Vagina (tissue), 2 donors: ENCODE measurements around the gene GDI1. TPM values are rescaled to one million over a fixed set of nuclear protein-coding genes. Genes with fewer than 3 reads are reported as not detected.
A peak's percentile ranks its signal among the peaks of the same experiment; 100 is the strongest.

Experiments
- DNase-seq, 2 donors: peaks; one replicate each; pipeline ENCODE4 v3.0.0-alpha.2; 2017; ENCODE audit errors: extremely low spot score in 2 of 2
- H3K27ac ChIP-seq: fragments of 200-600 bp; sonication (generic); one replicate; pipeline ENCODE4 v1.5.1; 2019
- H3K27me3 ChIP-seq: fragments of 200-600 bp; sonication (generic); one replicate; pipeline ENCODE4 v1.5.1; 2019
- H3K36me3 ChIP-seq, 2 donors: fragments of 200-600 bp; sonication (generic); one replicate each; pipeline ENCODE4 v1.5.1; 2017 to 2019
- H3K4me1 ChIP-seq: fragments of 200-600 bp; sonication (generic); one replicate; pipeline ENCODE4 v1.5.1; 2019
- H3K4me3 ChIP-seq, 2 donors: fragments of 200-600 bp; sonication (generic); 1 replicate in 1 of 2; 2 replicates in 1 of 2; pipeline ENCODE4 v1.5.1; 2016 to 2019
- H3K9me3 ChIP-seq: fragments of 200-600 bp; sonication (generic); one replicate; pipeline ENCODE4 v1.5.1; 2019
- CTCF ChIP-seq, 3 experiments: fragments of 450-650 bp in 2 of 3; fragments of 200-600 bp in 1 of 3; sonication (generic) in 1 of 3; IDR thresholded peaks; one replicate each; pipeline ENCODE4 v1.5.1; 2017 to 2019; ENCODE audit warnings: antibody characterized with exemption in 3 of 3, mild to moderate bottlenecking in 2 of 3, moderate library complexity in 2 of 3
- POLR2A ChIP-seq, 2 donors: fragments of 450-650 bp; IDR thresholded peaks; one replicate each; pipeline ENCODE4 v1.6.1; 2017; ENCODE audit warnings: antibody characterized with exemption in 2 of 2, mild to moderate bottlenecking in 2 of 2, moderate library complexity in 2 of 2
- POLR2AphosphoS5 ChIP-seq, 2 donors: sonication (generic); formaldehyde crosslinking; IDR thresholded peaks; one replicate each; pipeline ENCODE4 v1.9.0; 2017; ENCODE audit warnings: antibody characterized with exemption in 2 of 2, mild to moderate bottlenecking in 2 of 2, low read depth in 1 of 2; ENCODE audit not compliant: insufficient read depth in 1 of 2
- intact Hi-C: fragments of 100-400 bp; cut with DNase I; formaldehyde crosslinking; loops from one replicate; pipeline ENCODE4 v1.15.1; 2023
- total RNA-seq: library from RNA; depleted of rRNA; stranded (reverse); fragments of >200 nt; gene quantifications from one replicate; pipeline ENCODE4 v1.2.3, GENCODE V29; 2016

The GDI1 gene
- total RNA-seq, 1 donor from 2014 or later, result 116 TPM

GRCh38 chrX:154458954-154459778, 22.2 kb downstream of the GDI1 start:
- no peak for DNase-seq
- intact Hi-C loops, result no loop called here
- Histone ChIP-seq H3K9me3 (no peaks in the 10 kb centered on the region), H3K27ac (peak overlapping the region; percentile 78), H3K27me3 (no peaks in the 10 kb centered on the region), H3K4me3 (peak overlapping the region; percentile 60 to 69), H3K36me3 (no peaks in the 10 kb centered on the region), H3K4me1 (peaks cover 17% of the 10 kb centered on the region)
- TF ChIP-seq POLR2AphosphoS5 (IDR thresholded peaks at IDR 0.05; ENCODE audit: insufficient read depth in 1 of 2, low read depth in 1 of 2), result no peak
- TF ChIP-seq CTCF (IDR thresholded peaks at IDR 0.05), result no peak
- no peak for TF ChIP-seq POLR2A (IDR thresholded peaks at IDR 0.05)

- intact Hi-C loops, result no loop called here
- peak overlapping the region; percentile 78 for H3K27ac ChIP-seq
- H3K9me3 ChIP-seq, result no peaks in the 10 kb centered on the region
- H3K36me3 ChIP-seq, result peaks cover 0 to 4% of the 10 kb centered on the region in 2 donors
- peaks cover 17% of the 10 kb centered on the region for H3K4me1 ChIP-seq
- TF ChIP-seq CTCF (IDR thresholded peaks at IDR 0.05) (no peak), POLR2A (IDR thresholded peaks at IDR 0.05) (no peak)
- no peak for DNase-seq
- peak overlapping the region; percentile 60 to 69 for H3K4me3 ChIP-seq
- H3K27me3 ChIP-seq, result no peaks in the 10 kb centered on the region
Measured at GRCh38 chrX:154459832-154460231, 22.9 kb downstream of the GDI1 start.

- Histone ChIP-seq H3K27ac (peak overlapping the region; percentile 78), H3K4me1 (peaks cover 17% of the 10 kb centered on the region), H3K27me3 (no peaks in the 10 kb centered on the region), H3K9me3 (no peaks in the 10 kb centered on the region), H3K4me3 (peak overlapping the region in 1 of 2 donors; percentile 69), H3K36me3 (peaks cover 0 to 6% of the 10 kb centered on the region in 2 donors)
- no peak for DNase-seq
- intact Hi-C loops, result no loop called here
- TF ChIP-seq POLR2A (IDR thresholded peaks at IDR 0.05) (no peak), POLR2AphosphoS5 (IDR thresholded peaks at IDR 0.05; ENCODE audit: insufficient read depth in 1 of 2, low read depth in 1 of 2) (no peak), CTCF (IDR thresholded peaks at IDR 0.05) (no peak)
Measured at GRCh38 chrX:154460326-154460725, 23.4 kb downstream of the GDI1 start.

GRCh38 chrX:154462396-154462795, 25.4 kb downstream of the GDI1 start:
- no peak for DNase-seq
- H3K4me3 ChIP-seq, result no peak overlapping the region
- intact Hi-C loops, result no loop called here
- no peak overlapping the region for H3K27ac ChIP-seq
- H3K9me3 ChIP-seq, result no peaks in the 10 kb centered on the region
- peaks cover 0 to 21% of the 10 kb centered on the region in 2 donors for H3K36me3 ChIP-seq
- H3K27me3 ChIP-seq, result no peaks in the 10 kb centered on the region
- peaks cover 17% of the 10 kb centered on the region for H3K4me1 ChIP-seq
- TF ChIP-seq CTCF (IDR thresholded peaks at IDR 0.05) (no peak), POLR2AphosphoS5 (IDR thresholded peaks at IDR 0.05; ENCODE audit: insufficient read depth in 1 of 2, low read depth in 1 of 2) (no peak), POLR2A (IDR thresholded peaks at IDR 0.05) (no peak)

GRCh38 chrX:154463611-154464220, 26.8 kb downstream of the GDI1 start:
- no peaks in the 10 kb centered on the region for H3K9me3 ChIP-seq
- no peak for DNase-seq
- intact Hi-C loops, result no loop called here
- peaks cover 17% of the 10 kb centered on the region for H3K4me1 ChIP-seq
- H3K36me3 ChIP-seq, result peaks cover 0 to 34% of the 10 kb centered on the region in 2 donors
- no peak for TF ChIP-seq POLR2A (IDR thresholded peaks at IDR 0.05)
- no peaks in the 10 kb centered on the region for H3K27me3 ChIP-seq
- H3K4me3 ChIP-seq, result no peak overlapping the region
- no peak overlapping the region for H3K27ac ChIP-seq
